H9 (cell line): Measurements from ENCODE around the gene POT1. TPM values are rescaled to one million over a fixed set of nuclear protein-coding genes. Genes with fewer than 3 reads are reported as not detected.

Source experiments
- DNase-seq: peaks from one replicate; pipeline ENCODE4 v3.0.0-alpha.2; 2017
- H2AFZ ChIP-seq: one replicate; pipeline ENCODE4 v1.6.1; 2013; ENCODE audit warnings: mild to moderate bottlenecking, low read length, control low read depth, moderate library complexity
- H2AK5ac ChIP-seq: 2 replicates; pipeline ENCODE4 v1.6.1; 2013; ENCODE audit warnings: low read length, control low read depth, mixed read lengths; ENCODE audit not compliant: insufficient read length
- H2BK120ac ChIP-seq: one replicate; pipeline ENCODE4 v1.6.1; 2013; ENCODE audit warnings: low read depth, mild to moderate bottlenecking, low read length, control low read depth, inconsistent platforms; ENCODE audit not compliant: poor library complexity, severe bottlenecking
- H2BK12ac ChIP-seq: 2 replicates; pipeline ENCODE4 v1.6.1; 2013; ENCODE audit warnings: low read length, control low read depth, mixed read lengths, low read depth; ENCODE audit not compliant: insufficient read length
- H2BK15ac ChIP-seq: 2 replicates; pipeline ENCODE4 v1.6.1; 2013; ENCODE audit warnings: low read depth, low read length, control low read depth
- H2BK20ac ChIP-seq: one replicate; pipeline ENCODE4 v1.6.1; 2013; ENCODE audit warnings: low read depth, mild to moderate bottlenecking, low read length, control low read depth, inconsistent platforms; ENCODE audit not compliant: poor library complexity, severe bottlenecking
- H2BK5ac ChIP-seq: 2 replicates; pipeline ENCODE4 v1.6.1; 2013; ENCODE audit warnings: low read length, control low read depth, mixed read lengths; ENCODE audit not compliant: insufficient read length
- H3K14ac ChIP-seq: 2 replicates; pipeline ENCODE4 v1.6.1; 2013; ENCODE audit warnings: low read length, control low read depth; ENCODE audit not compliant: insufficient read depth
- H3K18ac ChIP-seq: 2 replicates; pipeline ENCODE4 v1.6.1; 2013; ENCODE audit warnings: low read depth, mild to moderate bottlenecking, mixed read lengths, low read length, control low read depth; ENCODE audit not compliant: insufficient read length
- H3K23ac ChIP-seq: 2 replicates; pipeline ENCODE4 v1.6.1; 2013; ENCODE audit warnings: low read length, control low read depth, mixed read lengths, low read depth; ENCODE audit not compliant: insufficient read length
- H3K23me2 ChIP-seq: 2 replicates; pipeline ENCODE4 v1.6.1; 2013; ENCODE audit warnings: low read depth, mild to moderate bottlenecking, mixed read lengths, low read length, control low read depth; ENCODE audit not compliant: insufficient read length, poor library complexity, severe bottlenecking
- H3K27ac ChIP-seq: 2 replicates; pipeline ENCODE4 v1.5.1; 2013; ENCODE audit warnings: low read length, control low read depth, mixed read lengths, low read depth; ENCODE audit not compliant: insufficient read length
- H3K27me3 ChIP-seq: 2 replicates; pipeline ENCODE4 v1.6.1; 2013; ENCODE audit warnings: low read length, control low read depth, inconsistent platforms; ENCODE audit not compliant: insufficient read depth
- H3K4ac ChIP-seq: 2 replicates; pipeline ENCODE4 v1.6.1; 2013; ENCODE audit warnings: low read depth, mild to moderate bottlenecking, control low read depth, inconsistent platforms, low read length, moderate library complexity
- H3K4me1 ChIP-seq: 2 replicates; pipeline ENCODE4 v1.6.1; 2013; ENCODE audit warnings: low read length, control low read depth, inconsistent platforms; ENCODE audit not compliant: insufficient read depth
- H3K4me2 ChIP-seq: 2 replicates; pipeline ENCODE4 v1.6.1; 2013; ENCODE audit warnings: low read length, control low read depth, mixed read lengths; ENCODE audit not compliant: insufficient read length, insufficient read depth
- H3K56ac ChIP-seq: 2 replicates; pipeline ENCODE4 v1.6.1; 2013; ENCODE audit warnings: low read depth, mild to moderate bottlenecking, mixed read lengths, low read length, control low read depth; ENCODE audit not compliant: insufficient read length
- H3K79me1 ChIP-seq: 2 replicates; pipeline ENCODE4 v1.6.1; 2013; ENCODE audit warnings: low read depth, mild to moderate bottlenecking, moderate library complexity, low read length, control low read depth, inconsistent platforms; ENCODE audit not compliant: insufficient read depth, poor library complexity, severe bottlenecking
- H3K79me2 ChIP-seq: 2 replicates; pipeline ENCODE4 v1.6.1; 2013; ENCODE audit warnings: low read length, control low read depth, inconsistent platforms; ENCODE audit not compliant: insufficient read depth
- H3K9ac ChIP-seq: 2 replicates; pipeline ENCODE4 v1.6.1; 2013; ENCODE audit warnings: low read length, control low read depth, mixed read lengths; ENCODE audit not compliant: insufficient read length; ENCODE audit errors: extremely low read depth
- H3K9me3 ChIP-seq: one replicate; pipeline ENCODE4 v1.6.1; 2013; ENCODE audit warnings: low read depth, low read length, inconsistent platforms; ENCODE audit not compliant: control insufficient read depth
- H3T11ph ChIP-seq: one replicate; pipeline ENCODE4 v1.6.1; 2013; ENCODE audit warnings: mild to moderate bottlenecking, low read length, control low read depth, inconsistent platforms
- H4K20me1 ChIP-seq: one replicate; pipeline ENCODE4 v1.6.1; 2013; ENCODE audit not compliant: control insufficient read depth, insufficient read length, insufficient read depth
- H4K5ac ChIP-seq: 2 replicates; pipeline ENCODE4 v1.6.1; 2013; ENCODE audit warnings: low read depth, mild to moderate bottlenecking, mixed read lengths, low read length, control low read depth; ENCODE audit not compliant: insufficient read length
- H4K8ac ChIP-seq: replicated peaks from 2 replicates; pipeline ENCODE4 v1.6.1; 2013; ENCODE audit warnings: low read length, control low read depth, mixed read lengths, low read depth; ENCODE audit not compliant: insufficient read length
- H4K91ac ChIP-seq: 2 replicates; pipeline ENCODE4 v1.6.1; 2013; ENCODE audit warnings: low read depth, mild to moderate bottlenecking, moderate library complexity, mixed read lengths, low read length, control low read depth; ENCODE audit not compliant: insufficient read length
- H3K27ac Mint-ChIP-seq, 3 experiments: 2 replicates in 2 of 3; 3 replicates in 1 of 3; pipeline ENCODE4 v1.8.0; 2020 to 2021; ENCODE audit warnings: mixed read lengths in 3 of 3, mild to moderate bottlenecking in 1 of 3, moderate library complexity in 1 of 3
- H3K27me3 Mint-ChIP-seq: 2 replicates; pipeline ENCODE4 v1.8.0; 2021; ENCODE audit warnings: low read depth, mild to moderate bottlenecking, moderate library complexity, mixed read lengths
- H3K36me3 Mint-ChIP-seq, 3 experiments: 2 replicates in 2 of 3; 3 replicates in 1 of 3; pipeline ENCODE4 v1.8.0; 2020 to 2021; ENCODE audit warnings: low read depth in 3 of 3, mixed read lengths in 3 of 3; ENCODE audit not compliant: insufficient read depth in 1 of 3
- H3K4me1 Mint-ChIP-seq, 2 experiments: 2 replicates each; pipeline ENCODE4 v1.8.0; 2020; ENCODE audit warnings: mixed read lengths in 2 of 2
- H3K4me3 Mint-ChIP-seq, 2 experiments: 2 replicates in 1 of 2; 3 replicates in 1 of 2; pipeline ENCODE4 v1.8.0; 2020 to 2021; ENCODE audit warnings: mild to moderate bottlenecking in 2 of 2, mixed read lengths in 2 of 2, moderate library complexity in 1 of 2
- H3K9me3 Mint-ChIP-seq, 2 experiments: 2 replicates in 1 of 2; 3 replicates in 1 of 2; pipeline ENCODE4 v1.8.0; 2020; ENCODE audit warnings: mild to moderate bottlenecking in 2 of 2, mixed read lengths in 2 of 2, moderate library complexity in 1 of 2
- total RNA-seq: library from RNA; stranded (reverse); gene quantifications from 2 replicates; pipeline ENCODE4 v1.2.1, GENCODE V29; 2021
- TF ChIP-seq, protein P1 (sequence below): fragments of 200-600 bp; sonication (generic); conservative IDR thresholded peaks from 3 replicates; pipeline ENCODE4 v1.8.0; 2021; ENCODE audit warnings: antibody characterized with exemption, mild to moderate bottlenecking

POT1 gene
- total RNA-seq, 1 experiment from 2014 or later, result 23.4 TPM

DNA sequence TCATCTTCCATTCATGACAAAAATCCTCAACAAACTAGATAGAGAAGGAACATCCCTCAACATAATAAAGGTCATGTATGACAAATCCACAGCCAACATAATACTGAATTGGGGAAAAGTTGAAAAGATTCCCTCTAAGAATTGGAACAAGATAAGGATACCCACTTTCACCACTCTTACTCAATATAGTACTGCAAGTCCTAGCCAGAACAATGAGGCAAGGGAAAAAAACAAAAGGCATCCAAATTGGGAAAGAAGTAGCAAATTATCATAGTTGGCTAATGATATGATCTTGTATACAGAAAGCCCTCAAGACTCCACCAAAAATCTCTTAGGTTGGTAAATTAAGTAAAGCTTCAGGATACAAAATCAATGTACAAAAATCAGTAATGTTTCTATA is 4.7 kb downstream of the POT1 start:
- H3K4me1 Mint-ChIP-seq, result peaks cover 3 to 11% of the 10 kb centered on the region in 2 experiments; a peak in 3 of 4 replicates
- H3K23me2 ChIP-seq, result no peaks in the 10 kb centered on the region
- no peak overlapping the region for H4K91ac ChIP-seq
- no peak overlapping the region for H2BK120ac ChIP-seq
- TF ChIP-seq, protein P1, sequence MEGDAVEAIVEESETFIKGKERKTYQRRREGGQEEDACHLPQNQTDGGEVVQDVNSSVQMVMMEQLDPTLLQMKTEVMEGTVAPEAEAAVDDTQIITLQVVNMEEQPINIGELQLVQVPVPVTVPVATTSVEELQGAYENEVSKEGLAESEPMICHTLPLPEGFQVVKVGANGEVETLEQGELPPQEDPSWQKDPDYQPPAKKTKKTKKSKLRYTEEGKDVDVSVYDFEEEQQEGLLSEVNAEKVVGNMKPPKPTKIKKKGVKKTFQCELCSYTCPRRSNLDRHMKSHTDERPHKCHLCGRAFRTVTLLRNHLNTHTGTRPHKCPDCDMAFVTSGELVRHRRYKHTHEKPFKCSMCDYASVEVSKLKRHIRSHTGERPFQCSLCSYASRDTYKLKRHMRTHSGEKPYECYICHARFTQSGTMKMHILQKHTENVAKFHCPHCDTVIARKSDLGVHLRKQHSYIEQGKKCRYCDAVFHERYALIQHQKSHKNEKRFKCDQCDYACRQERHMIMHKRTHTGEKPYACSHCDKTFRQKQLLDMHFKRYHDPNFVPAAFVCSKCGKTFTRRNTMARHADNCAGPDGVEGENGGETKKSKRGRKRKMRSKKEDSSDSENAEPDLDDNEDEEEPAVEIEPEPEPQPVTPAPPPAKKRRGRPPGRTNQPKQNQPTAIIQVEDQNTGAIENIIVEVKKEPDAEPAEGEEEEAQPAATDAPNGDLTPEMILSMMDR, result no peak
- H2BK15ac ChIP-seq, result no peak overlapping the region
- no peak overlapping the region for H3K18ac ChIP-seq
- H3K56ac ChIP-seq, result no peak overlapping the region
- H3K14ac ChIP-seq, result no peak overlapping the region
- no peak overlapping the region for H2AK5ac ChIP-seq
- peaks cover 0 to 6% (median 2%) of the 10 kb centered on the region in 3 experiments; a peak in 3 of 7 replicates for H3K36me3 Mint-ChIP-seq
- H3K27ac ChIP-seq, result no peak overlapping the region
- H2BK12ac ChIP-seq, result no peak overlapping the region
- no peak overlapping the region for H3K4ac ChIP-seq
- 0 out of 2 replicates have a peak, but pooled peaks cover 3% of the 10 kb centered on the region for H3K79me2 ChIP-seq
- H3K79me1 ChIP-seq, result no peaks in the 10 kb centered on the region
- H3K27ac Mint-ChIP-seq, result no peak overlapping the region
- H2BK5ac ChIP-seq, result no peak overlapping the region
- no peaks in the 10 kb centered on the region for H3K27me3 Mint-ChIP-seq
- no peak overlapping the region for H3K4me2 ChIP-seq
- no peaks in the 10 kb centered on the region for H3K9me3 ChIP-seq
- H3K9me3 Mint-ChIP-seq, result no peaks in the 10 kb centered on the region
- DNase-seq, result no peak
- no peak overlapping the region for H3K9ac ChIP-seq
- no peaks in the 10 kb centered on the region for H4K20me1 ChIP-seq
- H3K4me3 Mint-ChIP-seq, result no peak overlapping the region
- H2AFZ ChIP-seq, result no peak overlapping the region
- no peak overlapping the region for H2BK20ac ChIP-seq
- H3K23ac ChIP-seq, result no peak overlapping the region
- H4K5ac ChIP-seq, result no peak overlapping the region
- H3T11ph ChIP-seq, result no peak overlapping the region
- no peaks in the 10 kb centered on the region for H3K4me1 ChIP-seq
- H3K27me3 ChIP-seq, result no peaks in the 10 kb centered on the region
- no peak overlapping the region for H4K8ac ChIP-seq
